ENCODE measurements around the gene AZU1.

DNA sequence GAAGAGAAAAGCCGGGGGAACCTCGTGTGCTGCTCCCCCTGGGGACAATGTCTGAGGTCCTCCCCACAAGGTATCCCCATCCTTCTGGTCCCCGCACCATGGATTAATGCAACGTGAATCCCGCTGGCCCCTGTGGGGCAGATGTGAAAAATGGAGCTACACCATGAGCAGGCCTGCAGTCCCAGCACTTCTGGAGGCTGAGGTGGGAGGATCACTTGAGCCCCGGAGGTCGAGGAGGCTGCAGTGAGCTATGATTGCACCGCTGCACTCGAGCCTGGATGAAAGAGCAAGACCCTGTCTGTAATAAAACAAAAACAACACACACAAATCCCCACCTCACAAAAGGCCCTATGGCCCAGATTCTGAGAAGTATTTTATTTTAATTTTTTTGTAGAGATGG, 30.6 kb downstream of the AZU1 start:
- TF ChIP-seq, protein P1, sequence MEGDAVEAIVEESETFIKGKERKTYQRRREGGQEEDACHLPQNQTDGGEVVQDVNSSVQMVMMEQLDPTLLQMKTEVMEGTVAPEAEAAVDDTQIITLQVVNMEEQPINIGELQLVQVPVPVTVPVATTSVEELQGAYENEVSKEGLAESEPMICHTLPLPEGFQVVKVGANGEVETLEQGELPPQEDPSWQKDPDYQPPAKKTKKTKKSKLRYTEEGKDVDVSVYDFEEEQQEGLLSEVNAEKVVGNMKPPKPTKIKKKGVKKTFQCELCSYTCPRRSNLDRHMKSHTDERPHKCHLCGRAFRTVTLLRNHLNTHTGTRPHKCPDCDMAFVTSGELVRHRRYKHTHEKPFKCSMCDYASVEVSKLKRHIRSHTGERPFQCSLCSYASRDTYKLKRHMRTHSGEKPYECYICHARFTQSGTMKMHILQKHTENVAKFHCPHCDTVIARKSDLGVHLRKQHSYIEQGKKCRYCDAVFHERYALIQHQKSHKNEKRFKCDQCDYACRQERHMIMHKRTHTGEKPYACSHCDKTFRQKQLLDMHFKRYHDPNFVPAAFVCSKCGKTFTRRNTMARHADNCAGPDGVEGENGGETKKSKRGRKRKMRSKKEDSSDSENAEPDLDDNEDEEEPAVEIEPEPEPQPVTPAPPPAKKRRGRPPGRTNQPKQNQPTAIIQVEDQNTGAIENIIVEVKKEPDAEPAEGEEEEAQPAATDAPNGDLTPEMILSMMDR (conservative IDR thresholded peaks at IDR 0.05; ENCODE audit: low read depth, low read length): no peak
- TF ChIP-seq EZH2 (IDR thresholded peaks at IDR 0.05; ENCODE audit: borderline replicate concordance, low read depth, low read length, poor library complexity, severe bottlenecking): no peak
